ENCODE measurements around the gene GNL1.

DNA sequence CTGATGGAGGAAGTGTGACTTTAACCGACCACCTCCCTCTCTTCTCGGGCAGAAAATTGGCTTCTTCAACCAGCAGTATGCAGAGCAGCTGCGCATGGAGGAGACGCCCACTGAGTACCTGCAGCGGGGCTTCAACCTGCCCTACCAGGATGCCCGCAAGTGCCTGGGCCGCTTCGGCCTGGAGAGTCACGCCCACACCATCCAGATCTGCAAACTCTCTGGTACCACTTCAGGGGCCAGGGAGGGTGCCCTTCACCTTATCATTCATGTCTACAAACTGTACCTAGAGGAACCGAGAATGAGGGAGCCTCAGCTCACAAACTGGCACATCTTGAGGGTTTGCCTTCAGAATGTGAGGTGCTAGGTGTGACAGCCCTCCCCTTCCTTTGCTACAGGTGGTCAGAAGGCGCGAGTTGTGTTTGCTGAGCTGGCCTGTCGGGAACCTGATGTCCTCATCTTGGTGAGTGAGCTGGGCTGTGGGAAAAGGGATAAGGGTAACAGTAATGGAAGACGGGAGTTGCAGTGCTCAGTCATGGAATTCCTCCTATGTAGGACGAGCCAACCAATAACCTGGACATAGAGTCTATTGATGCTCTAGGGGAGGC, 33.6 kb upstream of the GNL1 start:
- TF ChIP-seq GATA3 (IDR thresholded peaks at IDR 0.05; ENCODE audit: low read depth, low read length), result no peak
- no peak for TF ChIP-seq GATA2 (IDR thresholded peaks at IDR 0.05; ENCODE audit: low read depth, low read length)
